HG03521 (cell line): ENCODE results near the gene YIPF2.
"Not testable (repeated sequence)": the region's sequence is repeated elsewhere in the genome, so short reads cannot be mapped to it uniquely, and the experiment has no call there.

Source experiments
- ATAC-seq: cut with Tn5 transposase; IDR thresholded peaks from one replicate; pipeline ENCODE4 v1.9.1; 2021; ENCODE audit warnings: mild to moderate bottlenecking, moderate library complexity; ENCODE audit not compliant: unreplicated experiment

The YIPF2 gene

DNA sequence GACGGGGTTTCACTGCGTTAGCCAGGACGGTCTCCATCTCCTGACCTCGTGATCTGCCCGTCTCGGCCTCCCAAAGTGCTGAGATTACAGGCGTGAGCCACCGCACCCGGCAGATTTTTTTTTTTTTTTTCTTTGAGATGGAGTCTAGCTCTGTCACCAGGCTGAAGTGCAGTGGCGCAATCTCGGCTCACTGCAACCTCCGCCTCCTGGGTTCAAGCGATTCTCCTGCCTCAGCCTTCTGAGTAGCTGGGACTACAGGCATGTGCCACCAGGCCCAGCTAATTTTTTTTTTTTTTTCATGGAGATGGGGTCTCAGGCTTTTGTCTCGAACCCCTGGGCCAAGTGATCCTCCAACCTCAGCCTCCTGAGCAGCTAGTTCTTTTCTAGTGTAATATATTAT lies 13.2 kb upstream of the YIPF2 start:
- not testable (repeated sequence) for ATAC-seq

GRCh38 chr19:10936661-10937084 lies 8.2 kb upstream of the YIPF2 start:
- ATAC-seq: no peak

DNA sequence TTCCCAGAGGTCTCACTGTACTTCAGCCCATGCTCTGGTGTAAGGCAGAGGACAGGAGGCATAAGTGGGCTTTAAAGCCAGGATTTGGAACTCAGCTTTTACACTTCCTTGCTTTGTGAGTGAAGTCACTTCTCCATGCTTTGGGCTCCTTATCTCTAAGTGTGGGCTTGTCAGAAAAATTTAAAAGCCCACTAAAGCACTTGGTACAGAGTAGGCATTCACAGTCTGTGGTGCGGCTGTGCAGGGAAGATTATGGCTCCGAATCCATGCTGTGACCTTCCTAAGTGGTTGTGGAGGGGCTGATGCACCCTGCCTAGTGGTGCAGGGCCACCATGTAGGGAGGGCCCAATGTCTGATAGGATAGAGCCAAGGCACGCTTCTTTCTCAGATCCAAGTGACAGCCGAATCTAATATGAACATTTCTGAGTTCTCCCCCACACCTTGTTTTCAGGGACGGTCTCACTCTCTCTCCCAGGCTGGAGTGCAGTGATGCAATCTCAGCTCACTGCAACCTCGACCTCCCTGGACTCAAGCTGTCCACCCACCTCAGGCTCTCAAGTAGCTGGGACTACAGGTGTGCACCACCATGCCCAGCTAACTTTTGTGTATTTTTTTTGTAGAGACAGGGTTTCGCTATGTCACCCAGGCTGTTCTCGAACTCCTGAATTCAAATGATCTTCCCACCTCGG lies 7.1 kb upstream of the YIPF2 start:
- ATAC-seq: no peak

DNA sequence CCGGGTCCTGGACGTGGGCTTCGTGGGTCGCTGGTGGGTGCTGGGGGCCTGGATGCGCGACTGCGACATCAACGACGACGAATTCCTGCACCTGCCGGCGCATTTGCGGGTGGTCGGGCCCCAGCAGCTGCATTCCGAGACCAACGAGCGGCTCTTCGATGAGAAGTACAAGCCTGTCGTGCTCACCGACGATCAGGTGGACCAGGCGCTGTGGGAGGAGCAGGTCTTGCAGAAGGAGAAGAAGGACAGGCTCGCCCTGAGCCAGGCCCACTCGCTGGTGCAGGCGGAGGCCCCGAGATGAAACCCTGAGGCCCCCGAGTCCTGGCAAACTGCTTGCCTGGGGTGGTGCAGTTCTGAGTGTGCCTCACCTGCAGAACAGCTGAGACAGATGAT lies 959 bp upstream of the YIPF2 start:
- ATAC-seq: no peak

DNA sequence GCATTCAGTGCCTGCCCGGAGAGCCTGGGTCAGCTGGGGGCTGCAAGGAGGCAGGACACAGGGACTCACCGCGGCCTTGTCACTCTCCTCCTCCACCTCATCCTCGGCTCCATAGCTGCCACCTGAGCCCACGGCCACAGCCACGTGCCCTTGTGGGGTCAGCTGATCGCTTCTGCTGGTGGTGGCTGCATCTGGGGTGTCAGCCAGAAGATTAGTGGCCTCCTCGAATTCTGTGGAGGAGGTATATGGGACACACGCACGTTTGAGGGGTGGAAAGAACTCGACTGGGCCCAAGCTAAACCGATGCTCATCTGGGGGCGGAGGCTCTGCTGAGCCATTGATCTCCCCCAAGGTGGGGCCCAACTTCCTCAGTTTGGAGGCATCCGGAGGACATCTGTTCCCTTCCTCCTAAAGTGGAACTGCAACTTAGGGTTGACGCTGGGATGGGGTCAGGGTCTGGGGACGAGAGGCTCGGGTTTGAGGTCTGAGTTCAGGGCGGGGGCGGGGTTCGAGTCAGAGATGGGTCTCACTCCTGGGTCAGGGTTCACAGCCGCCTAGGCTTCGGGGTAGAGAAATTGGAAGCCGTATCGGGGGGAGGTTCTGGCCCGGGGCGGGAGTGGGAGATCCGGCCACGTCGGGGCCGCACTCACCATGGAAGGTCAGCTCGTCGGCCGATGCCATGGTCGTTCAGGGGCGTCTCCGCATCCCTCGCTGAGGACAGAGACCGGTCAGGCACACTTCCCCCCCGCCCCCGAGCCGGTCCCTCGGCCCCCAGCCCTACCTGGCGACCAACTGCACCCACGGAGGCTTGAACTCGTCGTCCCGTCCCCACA lies 493 bp downstream of the YIPF2 start:
- no peak for ATAC-seq

GRCh38 chr19:10924597-10924996 lies 3.8 kb downstream of the YIPF2 start:
- no peak for ATAC-seq

DNA sequence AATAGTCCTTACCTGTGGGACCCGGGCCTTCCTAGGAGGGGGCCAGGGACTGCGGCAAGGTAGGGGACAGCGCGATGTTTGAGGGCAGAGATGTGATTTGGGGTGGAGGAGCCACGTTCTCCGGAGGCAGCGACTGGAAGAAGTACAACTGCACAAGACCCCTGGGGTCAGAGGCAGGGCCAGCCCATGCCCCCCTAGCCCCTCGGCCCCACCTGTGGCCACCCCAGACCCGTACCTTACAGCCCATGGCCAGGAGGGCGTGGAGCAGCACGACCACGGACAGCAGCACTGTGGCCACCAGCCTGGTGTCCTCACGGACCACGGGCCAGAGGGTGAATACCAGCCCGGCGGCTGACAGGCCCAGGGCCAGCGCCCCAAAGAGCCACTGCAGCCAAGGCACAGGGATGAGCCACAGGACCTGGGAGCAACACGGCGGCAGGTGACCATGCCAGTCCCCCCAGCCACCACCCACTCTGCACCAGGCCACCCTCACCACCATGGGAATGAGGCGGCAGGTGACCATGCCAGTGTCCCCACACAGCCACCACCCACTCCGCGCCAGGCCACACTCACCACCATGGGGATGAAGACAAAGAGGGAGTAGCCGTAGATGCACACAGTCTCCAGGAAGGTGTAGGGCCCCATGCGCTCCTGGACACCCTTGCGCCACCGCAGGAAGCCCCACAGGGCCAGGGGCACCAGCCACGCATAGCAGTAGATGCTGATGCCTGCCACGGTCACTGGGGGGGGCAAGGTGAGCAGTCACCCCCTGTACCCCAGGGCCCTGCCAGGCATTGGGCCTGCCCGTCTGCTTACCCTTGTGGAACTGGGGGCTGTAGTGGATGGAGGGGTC lies 5.0 kb downstream of the YIPF2 start:
- ATAC-seq: no peak

DNA sequence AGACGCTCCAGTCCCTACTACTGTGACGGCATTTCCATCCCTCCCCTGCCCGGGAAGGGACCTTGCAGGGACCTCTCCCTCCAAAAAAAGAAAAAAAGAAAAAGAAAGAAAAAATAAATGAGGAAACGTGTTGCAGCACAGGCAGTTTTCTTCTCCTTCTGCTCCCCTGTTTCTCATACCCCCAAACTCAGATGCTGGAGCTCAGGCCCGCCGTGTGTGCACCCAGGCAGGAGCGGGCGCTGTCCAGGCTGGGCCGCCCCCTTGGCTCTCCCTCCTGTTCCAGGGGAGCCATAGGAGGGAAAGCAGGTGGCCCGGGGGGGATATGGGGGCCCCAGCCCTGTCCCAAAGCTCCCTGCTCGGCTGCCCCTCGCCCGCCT lies 5.8 kb downstream of the YIPF2 start:
- no peak for ATAC-seq

DNA sequence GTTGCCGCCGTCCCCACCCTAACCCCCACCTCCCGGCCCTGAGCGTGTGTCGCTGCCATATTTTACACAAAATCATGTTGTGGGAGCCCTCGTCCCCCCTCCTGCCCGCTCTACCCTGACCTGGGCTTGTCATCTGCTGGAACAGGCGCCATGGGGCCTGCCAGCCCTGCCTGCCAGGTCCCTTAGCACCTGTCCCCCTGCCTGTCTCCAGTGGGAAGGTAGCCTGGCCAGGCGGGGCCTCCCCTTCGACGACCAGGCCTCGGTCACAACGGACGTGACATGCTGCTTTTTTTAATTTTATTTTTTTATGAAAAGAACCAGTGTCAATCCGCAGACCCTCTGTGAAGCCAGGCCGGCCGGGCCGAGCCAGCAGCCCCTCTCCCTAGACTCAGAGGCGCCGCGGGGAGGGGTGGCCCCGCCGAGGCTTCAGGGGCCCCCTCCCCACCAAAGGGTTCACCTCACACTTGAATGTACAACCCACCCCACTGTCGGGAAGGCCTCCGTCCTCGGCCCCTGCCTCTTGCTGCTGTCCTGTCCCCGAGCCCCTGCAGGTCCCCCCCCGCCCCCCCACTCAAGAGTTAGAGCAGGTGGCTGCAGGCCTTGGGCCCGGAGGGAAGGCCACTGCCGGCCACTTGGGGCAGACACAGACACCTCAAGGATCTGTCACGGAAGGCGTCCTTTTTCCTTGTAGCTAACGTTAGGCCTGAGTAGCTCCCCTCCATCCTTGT lies 6.4 kb downstream of the YIPF2 start:
- no peak for ATAC-seq

DNA sequence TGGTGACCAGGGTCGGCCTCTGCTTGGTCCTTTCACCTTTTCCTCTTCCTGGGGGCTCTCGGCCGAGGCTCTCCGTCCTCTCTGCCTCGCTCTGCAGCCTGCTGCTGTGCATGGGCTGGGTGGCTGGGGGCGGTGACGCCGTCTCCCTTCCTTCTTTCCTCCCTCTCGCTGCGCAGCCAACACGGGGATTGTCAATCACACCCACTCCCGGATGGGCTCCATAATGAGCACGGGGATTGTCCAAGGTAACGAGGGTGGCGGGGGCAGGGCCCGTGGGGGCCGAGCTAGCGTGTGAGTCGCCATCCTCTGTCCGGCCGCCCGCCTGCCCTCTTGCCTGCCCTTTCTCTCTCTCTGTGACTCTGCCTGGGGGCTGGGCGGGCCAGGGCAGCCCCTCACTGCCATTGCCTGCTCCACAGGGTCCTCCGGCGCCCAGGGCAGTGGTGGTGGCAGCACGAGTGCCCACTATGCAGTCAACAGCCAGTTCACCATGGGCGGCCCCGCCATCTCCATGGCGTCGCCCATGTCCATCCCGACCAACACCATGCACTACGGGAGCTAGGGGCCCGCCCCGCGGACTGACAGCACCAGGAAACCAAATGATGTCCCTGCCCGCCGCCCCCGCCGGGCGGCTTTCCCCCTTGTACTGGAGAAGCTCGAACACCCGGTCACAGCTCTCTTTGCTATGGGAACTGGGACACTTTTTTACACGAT lies 7.1 kb downstream of the YIPF2 start:
- ATAC-seq: no peak

DNA sequence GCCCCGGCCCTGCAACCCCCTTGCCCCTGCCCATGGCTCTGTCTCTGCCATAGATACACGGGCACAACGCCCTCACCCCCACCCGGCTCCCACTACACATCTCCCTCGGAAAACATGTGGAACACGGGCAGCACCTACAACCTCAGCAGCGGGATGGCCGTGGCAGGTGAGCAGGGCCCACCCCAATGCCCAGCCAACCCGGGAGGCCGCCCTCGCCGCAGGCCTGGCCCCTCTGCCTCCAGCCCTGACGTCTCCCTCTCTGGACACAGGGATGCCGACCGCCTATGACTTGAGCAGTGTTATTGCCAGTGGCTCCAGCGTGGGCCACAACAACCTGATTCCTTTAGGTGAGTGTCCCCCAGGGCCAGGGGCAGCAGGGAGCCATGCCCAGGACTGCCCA lies 7.7 kb downstream of the YIPF2 start:
- ATAC-seq: no peak

- ATAC-seq: no peak
Observed at GRCh38 chr19:10920288-10920655, 8.2 kb downstream of the YIPF2 start.

DNA sequence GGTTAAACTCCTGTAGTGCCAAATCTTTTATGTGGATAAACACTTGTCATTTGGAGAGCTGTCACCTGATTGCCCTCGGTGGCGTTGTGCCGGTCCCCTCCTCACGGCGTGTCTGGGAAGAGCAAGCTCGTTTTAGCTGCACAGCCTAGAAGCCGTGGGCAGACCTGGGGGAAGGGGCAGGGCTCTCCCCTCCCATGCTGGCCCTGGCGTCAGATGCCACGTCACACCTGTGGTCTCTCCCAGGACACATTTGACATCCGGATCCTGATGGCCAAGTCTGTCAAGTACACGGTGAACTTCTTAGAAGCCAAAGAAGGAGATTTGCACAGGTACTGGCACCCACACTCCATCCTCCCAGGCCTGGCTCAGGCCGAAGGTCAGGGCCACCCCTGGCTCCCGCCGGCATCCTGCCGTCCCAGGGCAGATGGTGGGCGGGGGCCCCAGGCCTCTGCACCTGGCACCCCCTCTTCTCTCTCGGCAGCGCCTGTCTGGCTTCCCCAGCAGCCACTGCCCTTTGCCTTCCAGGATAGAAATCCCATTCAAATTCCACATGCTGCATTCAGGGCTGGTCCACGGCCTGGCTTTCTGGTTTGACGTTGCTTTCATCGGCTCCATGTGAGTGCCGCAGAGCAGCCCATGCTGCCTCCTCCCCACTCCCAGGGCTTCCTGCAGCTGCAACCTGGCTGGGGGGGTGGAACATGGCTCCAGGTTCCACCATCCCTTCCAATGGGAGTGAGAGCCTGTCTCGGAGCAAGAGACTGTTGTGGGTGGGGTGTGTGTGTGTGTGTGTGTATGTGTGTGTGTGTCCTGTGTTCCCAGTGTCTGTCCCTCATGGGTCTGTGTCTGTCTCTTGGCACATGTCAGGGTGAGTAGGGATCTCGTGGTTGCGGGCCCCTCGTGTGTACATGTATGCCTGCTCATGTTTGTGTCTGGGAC lies 8.8 kb downstream of the YIPF2 start:
- no peak for ATAC-seq

DNA sequence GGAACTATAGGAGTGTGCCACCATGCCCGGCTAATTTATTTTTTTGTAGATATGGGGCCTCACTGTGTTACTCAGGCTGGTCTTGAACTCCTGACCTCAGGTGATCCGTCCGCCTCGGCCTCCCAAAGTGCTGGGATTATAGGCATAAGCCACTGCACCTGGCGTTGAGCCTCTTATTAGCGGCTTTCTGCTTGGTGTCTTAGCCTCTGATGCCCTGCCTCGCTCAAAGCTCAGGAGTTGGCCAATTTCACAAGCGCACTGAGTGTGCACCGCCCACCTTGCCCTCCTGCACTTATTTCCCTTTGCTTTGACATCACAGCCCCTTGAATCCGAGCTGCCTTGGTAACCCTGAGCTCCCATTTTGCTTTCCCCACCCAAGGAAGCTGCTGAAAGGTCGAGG lies 10.1 kb downstream of the YIPF2 start:
- no peak for ATAC-seq

GRCh38 chr19:10916602-10917001 lies 11.8 kb downstream of the YIPF2 start:
- no peak for ATAC-seq

- ATAC-seq: no peak
Observed at GRCh38 chr19:10915130-10916091, 13.0 kb downstream of the YIPF2 start.

- ATAC-seq: no peak
Observed at GRCh38 chr19:10913716-10914340, 14.6 kb downstream of the YIPF2 start.

DNA sequence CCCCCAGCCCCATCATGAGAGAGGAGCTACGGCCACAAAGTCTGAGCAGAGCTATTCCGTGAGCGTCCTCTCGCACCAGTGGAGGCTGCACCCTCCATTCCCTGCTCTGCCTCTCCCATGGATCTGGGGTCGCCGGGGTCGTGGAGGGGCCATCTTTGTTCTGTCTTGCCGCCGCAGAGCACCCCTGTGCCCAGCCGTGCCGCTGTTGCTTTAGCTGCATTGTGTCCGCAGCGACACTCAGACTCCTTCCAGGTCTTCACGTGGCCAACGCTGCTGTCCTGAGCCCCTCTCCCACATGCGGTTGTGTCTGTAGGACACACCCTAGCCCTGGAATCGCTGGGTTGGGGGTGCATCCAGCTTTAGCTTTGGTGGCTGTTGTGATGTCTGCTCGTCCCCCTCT lies 15.8 kb downstream of the YIPF2 start:
- ATAC-seq: no peak
